ENCODE measurements around the gene ALDH1A1.

GRCh38 chr9:72960446-72960845 is 7.6 kb upstream of the ALDH1A1 start:
- no peak for TF ChIP-seq POLR2A (IDR thresholded peaks at IDR 0.05)
- TF ChIP-seq, protein P1, sequence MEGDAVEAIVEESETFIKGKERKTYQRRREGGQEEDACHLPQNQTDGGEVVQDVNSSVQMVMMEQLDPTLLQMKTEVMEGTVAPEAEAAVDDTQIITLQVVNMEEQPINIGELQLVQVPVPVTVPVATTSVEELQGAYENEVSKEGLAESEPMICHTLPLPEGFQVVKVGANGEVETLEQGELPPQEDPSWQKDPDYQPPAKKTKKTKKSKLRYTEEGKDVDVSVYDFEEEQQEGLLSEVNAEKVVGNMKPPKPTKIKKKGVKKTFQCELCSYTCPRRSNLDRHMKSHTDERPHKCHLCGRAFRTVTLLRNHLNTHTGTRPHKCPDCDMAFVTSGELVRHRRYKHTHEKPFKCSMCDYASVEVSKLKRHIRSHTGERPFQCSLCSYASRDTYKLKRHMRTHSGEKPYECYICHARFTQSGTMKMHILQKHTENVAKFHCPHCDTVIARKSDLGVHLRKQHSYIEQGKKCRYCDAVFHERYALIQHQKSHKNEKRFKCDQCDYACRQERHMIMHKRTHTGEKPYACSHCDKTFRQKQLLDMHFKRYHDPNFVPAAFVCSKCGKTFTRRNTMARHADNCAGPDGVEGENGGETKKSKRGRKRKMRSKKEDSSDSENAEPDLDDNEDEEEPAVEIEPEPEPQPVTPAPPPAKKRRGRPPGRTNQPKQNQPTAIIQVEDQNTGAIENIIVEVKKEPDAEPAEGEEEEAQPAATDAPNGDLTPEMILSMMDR (IDR thresholded peaks at IDR 0.05), result no peak
